KG1 (cell line): ENCODE measurements around the gene U2AF2.

ENCODE experiments used
- DNase-seq: peaks from one replicate; lab custom pipeline; 2025; lab: John Stamatoyannopoulos, UW

The U2AF2 gene

DNA sequence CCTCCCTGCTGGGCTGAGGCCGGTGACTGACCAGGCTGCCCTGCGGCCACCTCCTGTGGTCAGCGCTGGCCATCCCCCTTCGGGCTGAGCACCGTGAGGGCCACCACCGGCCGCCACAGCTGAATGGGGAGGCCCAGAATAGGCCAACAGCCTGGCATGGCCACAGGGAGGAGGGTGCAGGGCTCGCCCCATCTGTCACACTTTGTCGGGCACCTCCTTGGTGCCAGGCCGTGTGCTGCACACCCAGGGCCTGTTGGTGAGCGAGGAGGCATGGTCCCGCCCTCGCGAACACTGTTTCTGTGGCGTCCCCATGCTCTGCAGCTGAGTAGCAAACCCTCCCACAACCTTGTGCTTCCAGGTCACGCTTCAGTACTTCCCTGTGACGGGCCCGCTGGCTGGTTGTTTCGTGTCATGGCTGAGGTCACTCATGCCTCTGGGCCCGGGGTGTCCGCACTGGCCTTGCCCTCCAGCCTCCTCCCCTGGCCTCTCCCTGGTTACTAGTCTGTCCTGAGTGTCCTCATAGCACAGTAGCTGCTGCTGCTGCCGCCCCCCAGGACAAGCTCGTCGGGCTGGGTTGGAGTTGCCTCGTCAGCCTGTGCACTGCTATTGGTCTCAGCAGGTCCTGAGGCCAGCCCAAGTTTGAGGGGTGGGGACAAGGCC is 35.4 kb downstream of the U2AF2 start:
- DNase-seq: no peak

DNA sequence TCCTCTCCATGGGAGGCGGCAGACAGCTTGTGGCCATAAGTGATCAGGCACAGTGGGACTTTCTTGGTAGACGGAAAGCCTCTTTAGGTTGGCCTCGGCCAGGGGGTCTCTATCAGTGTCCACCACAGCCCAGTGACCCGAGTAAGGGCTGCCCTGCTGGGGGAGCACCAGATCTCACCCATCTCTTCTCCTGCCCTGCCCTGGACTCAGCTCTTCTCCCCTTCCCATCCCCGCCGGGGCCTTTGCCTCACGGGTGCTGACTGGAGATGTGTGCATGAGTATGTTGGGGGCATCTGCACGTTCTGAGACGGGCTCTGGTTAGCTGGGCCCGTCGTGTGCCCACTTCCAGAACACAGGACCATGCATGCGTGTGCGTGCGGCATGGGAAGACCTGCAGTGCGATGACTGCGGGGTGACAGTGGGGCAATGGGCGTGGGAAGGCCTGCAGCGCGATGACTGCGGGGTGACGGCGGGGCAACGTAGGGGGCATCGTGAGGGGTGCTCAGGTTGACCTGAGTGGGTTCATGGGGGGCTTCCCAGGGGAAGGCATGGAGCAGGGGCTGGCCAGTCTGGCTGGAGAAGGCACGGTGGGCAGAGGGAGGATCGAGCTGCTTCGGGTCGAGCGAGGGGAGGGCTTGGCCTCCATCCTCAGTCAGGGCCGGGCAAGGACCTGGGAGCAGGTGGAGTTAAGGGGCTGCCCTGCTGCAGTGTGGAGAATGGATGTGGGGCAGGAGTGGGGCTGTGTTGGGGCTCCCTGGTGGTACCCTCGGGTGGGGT is 36.1 kb downstream of the U2AF2 start:
- DNase-seq: no peak

- no peak for DNase-seq
Measured at GRCh38 chr19:55691561-55692481, 37.0 kb downstream of the U2AF2 start.

GRCh38 chr19:55692681-55693081 is 37.8 kb downstream of the U2AF2 start:
- no peak for DNase-seq

DNA sequence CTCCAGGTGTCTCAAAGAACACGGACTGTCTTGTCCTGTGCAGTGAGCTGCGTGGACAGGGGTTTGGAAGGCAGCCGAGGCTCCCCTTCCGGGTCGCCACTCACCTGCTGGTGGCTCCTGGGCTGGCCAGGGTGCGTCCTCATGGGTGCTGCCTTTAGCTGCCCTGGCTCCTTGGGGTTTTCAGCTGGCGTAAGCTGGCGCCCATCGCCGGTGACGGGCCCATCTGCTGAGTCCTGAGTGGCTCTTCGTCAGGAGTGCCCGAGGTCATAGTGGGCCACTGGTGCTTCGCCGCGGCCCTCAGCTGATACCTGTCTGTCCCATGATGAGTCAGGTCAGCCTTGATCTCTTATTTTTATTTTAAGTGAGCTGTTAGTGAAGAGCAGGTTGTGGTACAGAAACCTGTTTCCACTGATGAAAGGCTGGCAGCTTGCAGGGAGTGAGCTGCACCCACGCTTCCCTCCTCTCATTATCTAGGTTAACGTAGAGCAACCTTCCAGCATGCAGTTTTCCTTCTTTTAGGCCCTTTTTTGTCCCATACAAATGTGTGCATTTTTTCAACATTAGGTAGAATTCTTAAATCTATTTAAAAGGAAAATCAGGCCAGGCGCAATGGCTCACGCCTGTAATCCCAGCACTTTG is 38.6 kb downstream of the U2AF2 start:
- no peak for DNase-seq

DNA sequence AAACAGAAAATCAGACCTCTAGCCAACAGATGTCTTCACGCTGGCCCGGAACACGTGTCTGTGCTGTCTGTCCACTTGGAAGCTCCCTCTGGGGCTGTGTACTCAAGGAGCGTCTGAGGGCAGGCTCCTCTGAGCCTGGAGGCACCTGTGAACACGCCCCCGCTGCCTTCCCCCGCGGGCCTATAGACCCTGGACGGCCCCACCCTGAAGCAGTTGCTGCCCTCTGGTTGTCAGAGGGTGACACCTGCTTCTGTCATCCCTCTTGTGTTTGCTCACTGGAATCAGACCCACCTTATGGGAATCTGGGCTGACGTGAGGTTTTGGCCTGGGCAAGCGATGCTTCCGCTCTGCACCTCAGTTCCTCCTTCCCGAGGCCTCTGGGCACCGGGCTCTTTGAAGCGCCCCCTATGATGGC is 39.4 kb downstream of the U2AF2 start:
- no peak for DNase-seq

- DNase-seq: no peak
Measured at GRCh38 chr19:55694656-55695491, 40.0 kb downstream of the U2AF2 start.

DNA sequence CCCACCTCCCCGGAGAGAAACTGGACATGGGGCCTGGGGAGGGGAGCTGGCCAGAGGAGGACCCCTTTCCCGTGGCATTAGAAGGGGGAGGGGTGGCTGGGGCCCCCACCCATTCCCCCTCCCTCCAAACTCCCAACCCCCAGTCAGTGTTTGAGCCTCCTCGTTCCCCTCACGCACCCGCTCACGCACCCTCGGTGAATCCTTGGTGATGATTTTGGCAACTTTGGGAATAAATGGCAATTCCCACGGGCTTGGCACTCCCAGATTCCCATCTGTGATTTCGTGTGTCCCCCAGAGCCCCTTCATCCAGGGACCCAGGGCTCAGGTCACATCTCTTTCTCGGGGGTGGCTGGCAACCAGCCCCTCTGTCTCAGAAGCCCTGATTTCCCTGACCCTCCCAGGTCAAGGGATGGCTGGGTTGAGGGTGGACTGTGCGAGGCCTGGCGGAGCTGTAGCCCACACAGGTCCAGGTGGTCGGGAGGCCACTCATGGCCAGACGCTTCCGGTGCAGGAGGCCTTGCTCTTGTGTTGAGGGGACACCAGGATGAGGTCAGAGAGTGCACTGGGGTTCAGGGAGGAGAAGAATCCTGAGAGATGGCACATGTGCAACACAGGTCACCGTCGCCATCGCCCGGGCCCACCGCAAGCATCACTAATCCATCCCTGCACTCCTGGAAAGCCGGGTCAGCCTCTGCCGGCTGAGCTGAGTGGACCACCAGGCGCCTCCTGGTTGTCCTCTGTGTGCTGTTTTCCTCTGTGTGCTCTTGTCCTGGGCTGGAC is 40.9 kb downstream of the U2AF2 start:
- no peak for DNase-seq

- DNase-seq: no peak
Measured at GRCh38 chr19:55696301-55697068, 41.6 kb downstream of the U2AF2 start.

DNA sequence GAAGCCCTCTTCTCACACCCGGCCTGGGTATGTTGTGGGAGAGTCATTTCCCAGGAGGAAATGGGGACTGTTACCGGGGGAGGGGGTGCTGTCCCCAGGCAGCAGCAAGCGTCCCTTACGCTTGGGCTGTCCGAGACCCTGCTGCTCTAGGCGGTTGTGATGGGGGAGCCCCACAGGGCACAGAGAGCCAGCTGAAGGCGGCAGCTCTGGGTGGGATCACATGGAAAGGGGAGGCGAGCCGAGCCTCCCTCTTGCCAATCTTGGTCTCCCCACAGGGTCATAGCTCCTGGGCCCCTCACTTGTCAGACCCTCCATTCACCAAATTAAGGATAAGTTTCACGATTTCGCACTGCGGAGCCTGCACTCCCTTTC is 42.2 kb downstream of the U2AF2 start:
- no peak for DNase-seq

GRCh38 chr19:55697698-55698097 is 42.9 kb downstream of the U2AF2 start:
- no peak for DNase-seq

DNA sequence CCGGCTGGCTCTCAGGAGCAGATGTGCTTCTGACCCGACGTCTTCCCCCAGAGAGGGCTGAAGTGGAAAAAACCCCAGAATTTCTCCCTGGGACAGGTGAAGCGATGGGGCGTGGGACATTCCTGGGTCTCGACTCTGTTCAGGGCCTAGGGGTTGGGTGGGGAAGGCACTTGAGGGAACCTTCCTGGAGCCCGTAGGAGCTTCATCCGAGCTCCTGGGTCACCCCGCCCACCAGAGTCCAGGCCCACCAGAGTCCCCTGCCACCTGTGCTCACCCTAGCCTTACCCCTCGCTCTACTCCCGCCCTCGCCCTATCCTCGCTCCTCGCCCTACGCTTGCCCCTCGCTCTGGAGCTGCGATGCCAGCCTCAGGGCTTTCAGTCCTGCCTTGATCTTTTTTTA is 43.4 kb downstream of the U2AF2 start:
- DNase-seq: no peak

GRCh38 chr19:55699221-55699620 is 44.4 kb downstream of the U2AF2 start:
- DNase-seq: no peak

GRCh38 chr19:55700813-55701212 is 46.0 kb downstream of the U2AF2 start:
- DNase-seq: no peak

DNA sequence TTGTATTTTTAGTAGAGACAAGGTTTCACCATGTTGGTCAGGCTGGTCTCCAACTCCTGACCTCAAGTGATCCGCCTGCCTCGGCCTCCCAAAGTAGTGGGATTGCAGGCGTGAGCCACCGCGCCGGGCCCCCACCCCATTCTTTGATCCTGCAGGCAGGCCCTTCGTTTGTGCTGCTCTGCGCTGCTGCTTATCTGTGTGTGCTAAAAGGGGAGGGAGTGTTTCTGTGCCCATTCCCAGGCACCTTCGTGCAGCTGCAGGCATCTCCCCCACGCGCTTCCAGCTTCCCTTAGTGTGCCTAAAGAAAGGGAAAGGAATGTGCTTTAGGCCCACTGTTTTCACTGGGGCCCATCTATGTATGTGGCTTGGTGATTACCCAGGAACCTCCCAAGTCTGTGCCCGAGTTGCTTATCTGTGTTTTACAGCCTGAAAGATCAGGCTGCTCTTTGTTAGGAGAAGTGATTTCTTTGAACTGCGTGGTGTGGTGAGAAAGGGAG is 47.3 kb downstream of the U2AF2 start:
- DNase-seq: no peak

- DNase-seq: no peak
Measured at GRCh38 chr19:55703790-55704215, 49.0 kb downstream of the U2AF2 start.

- no peak for DNase-seq
Measured at GRCh38 chr19:55704494-55705245, 49.8 kb downstream of the U2AF2 start.

DNA sequence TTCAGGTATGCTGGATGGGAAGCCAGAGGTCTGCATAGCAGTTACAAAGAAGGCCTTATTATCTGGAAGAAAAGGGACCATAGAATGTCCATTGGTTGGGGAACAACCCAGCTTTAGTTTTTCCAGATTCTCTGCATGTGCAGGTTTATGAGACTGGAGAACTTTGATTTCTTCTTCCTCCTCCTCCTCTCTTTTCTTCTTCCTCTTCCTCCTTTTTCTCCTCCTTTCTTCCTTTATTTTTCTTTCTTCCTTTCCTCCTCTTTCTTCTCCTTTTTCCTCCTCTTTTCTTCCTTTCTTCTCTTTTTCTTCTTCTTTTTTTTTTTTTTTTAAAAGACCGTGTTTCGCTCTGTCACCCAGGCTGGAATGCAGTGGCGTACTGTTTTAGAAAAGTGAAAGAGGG is 51.1 kb downstream of the U2AF2 start:
- no peak for DNase-seq

DNA sequence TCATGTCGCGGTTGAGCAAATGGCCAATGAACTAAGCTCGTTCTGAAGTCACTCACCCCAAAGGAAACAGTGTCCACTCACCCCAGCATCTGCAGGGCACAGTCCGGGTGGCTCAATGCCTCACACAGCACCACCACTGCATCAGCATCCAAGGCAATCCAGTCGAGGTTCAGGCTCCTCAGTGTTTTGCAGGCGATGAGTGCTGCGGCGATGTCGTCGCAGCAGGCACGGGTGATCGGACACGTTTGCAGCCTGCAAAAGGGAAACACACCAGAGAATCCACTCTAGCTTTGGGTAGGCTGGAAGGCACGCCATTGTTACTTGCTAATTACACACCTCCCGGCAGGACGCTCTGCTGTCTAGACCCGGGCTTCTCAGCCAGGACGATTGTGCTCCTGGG is 56.9 kb downstream of the U2AF2 start:
- DNase-seq: no peak
